IMR-90 (cell line): Measurements from ENCODE around the gene HDGF. TPM values are rescaled to one million over a fixed set of nuclear protein-coding genes. Genes with fewer than 3 reads are reported as not detected.

Source experiments
- ATAC-seq: fragments of 200-7000 bp; cut with Tn5 transposase; 2 replicates; pipeline ENCODE4 v1.9.1; 2020; ENCODE audit warnings: low read depth, mild to moderate bottlenecking, moderate library complexity
- BruUV-seq: library from RNA; stranded (reverse); fragments of 400-500 nt; replicated peaks from 2 replicates; lab custom pipeline; 2021; lab: Mats Ljungman, UMichigan
- CTCF ChIA-PET: fragments of 300-600 bp; formaldehyde crosslinking; extraction: SDS; loops from one replicate; lab custom pipeline; 2021; ENCODE audit warnings: antibody characterized with exemption; lab: Yijun Ruan, JAX
- POLR2A ChIA-PET: fragments of 300-600 bp; sonication (Branson Sonifier 250); formaldehyde crosslinking; loops from one replicate; lab custom pipeline; 2022; ENCODE audit warnings: antibody characterized with exemption; ENCODE audit not compliant: unreplicated experiment; lab: Charles Lee
- DNase-seq: peaks from one replicate; pipeline ENCODE4 v3.0.0; 2013
- H2AFZ ChIP-seq: replicated peaks from 2 replicates; pipeline ENCODE3; 2013; ENCODE audit warnings: low read length, mild to moderate bottlenecking; ENCODE audit not compliant: poor library complexity
- H2AK5ac ChIP-seq: 2 replicates; pipeline ENCODE4 v1.6.1; 2013; ENCODE audit warnings: low read depth, low read length, inconsistent platforms
- H2AK9ac ChIP-seq: replicated peaks from 2 replicates; pipeline ENCODE3; 2013; ENCODE audit warnings: mild to moderate bottlenecking, low read depth, low read length, moderate library complexity; ENCODE audit not compliant: poor library complexity
- H2BK120ac ChIP-seq: 2 replicates; pipeline ENCODE4 v1.6.1; 2013; ENCODE audit warnings: low read depth, low read length, inconsistent platforms
- H2BK15ac ChIP-seq: 3 replicates; pipeline ENCODE4 v1.6.1; 2013; ENCODE audit warnings: low read depth, low read length, inconsistent platforms
- H2BK20ac ChIP-seq: 2 replicates; pipeline ENCODE4 v1.6.1; 2013; ENCODE audit warnings: low read depth, mild to moderate bottlenecking, inconsistent platforms, low read length, moderate library complexity
- H2BK5ac ChIP-seq: 2 replicates; pipeline ENCODE4 v1.6.1; 2013; ENCODE audit warnings: mild to moderate bottlenecking, low read depth, low read length, inconsistent platforms; ENCODE audit not compliant: poor library complexity, severe bottlenecking
- H3K14ac ChIP-seq: replicated peaks from 2 replicates; pipeline ENCODE4 v1.6.1; 2013; ENCODE audit warnings: low read depth, low read length, inconsistent platforms
- H3K18ac ChIP-seq: 2 replicates; pipeline ENCODE4 v1.6.1; 2013; ENCODE audit warnings: low read depth, low read length, control low read depth
- H3K23ac ChIP-seq: 2 replicates; pipeline ENCODE4 v1.6.1; 2013; ENCODE audit warnings: low read depth, low read length, inconsistent platforms
- H3K27ac ChIP-seq: 2 replicates; pipeline ENCODE4 v1.5.1; 2013; ENCODE audit warnings: mild to moderate bottlenecking, control low read depth, low read length; ENCODE audit not compliant: insufficient read depth
- H3K27me3 ChIP-seq: 2 replicates; pipeline ENCODE4 v1.6.1; 2013; ENCODE audit warnings: low read length; ENCODE audit not compliant: control insufficient read depth, insufficient read depth
- H3K36me3 ChIP-seq: 2 replicates; pipeline ENCODE4 v1.6.1; 2013; ENCODE audit warnings: low read length, mixed read lengths; ENCODE audit not compliant: control insufficient read depth, insufficient read depth
- H3K4ac ChIP-seq: 2 replicates; pipeline ENCODE4 v1.6.1; 2013; ENCODE audit warnings: low read depth, low read length, inconsistent platforms
- H3K4me1 ChIP-seq: 2 replicates; pipeline ENCODE4 v1.6.1; 2013; ENCODE audit warnings: low read length, mixed read lengths; ENCODE audit not compliant: control insufficient read depth, insufficient read depth
- H3K4me2 ChIP-seq: 2 replicates; pipeline ENCODE4 v1.6.1; 2013; ENCODE audit warnings: low read depth, mild to moderate bottlenecking, control low read depth, low read length, moderate library complexity
- H3K4me3 ChIP-seq: 2 replicates; pipeline ENCODE4 v1.5.1; 2013; ENCODE audit warnings: low read depth, mild to moderate bottlenecking, control low read depth, low read length, moderate library complexity; ENCODE audit not compliant: insufficient read depth
- H3K56ac ChIP-seq: 2 replicates; pipeline ENCODE4 v1.6.1; 2013; ENCODE audit warnings: low read length, inconsistent platforms; ENCODE audit not compliant: insufficient read depth; ENCODE audit errors: extremely low read depth
- H3K79me1 ChIP-seq, 2 experiments: 2 replicates each; pipeline ENCODE4 v1.6.1; 2013; ENCODE audit warnings: low read length in 2 of 2, inconsistent platforms in 1 of 2, low read depth in 1 of 2
- H3K9ac ChIP-seq: 2 replicates; pipeline ENCODE4 v1.6.1; 2013; ENCODE audit warnings: low read depth, low read length, control low read depth
- H3K9me1 ChIP-seq: 2 replicates; pipeline ENCODE4 v1.6.1; 2013; ENCODE audit warnings: low read length, inconsistent platforms; ENCODE audit not compliant: insufficient read depth
- H3K9me3 ChIP-seq: 2 replicates; pipeline ENCODE4 v1.6.1; 2013; ENCODE audit warnings: low read length; ENCODE audit not compliant: control insufficient read depth, insufficient read depth
- H4K20me1 ChIP-seq: 2 replicates; pipeline ENCODE4 v1.6.1; 2013; ENCODE audit warnings: low read length, inconsistent platforms; ENCODE audit not compliant: insufficient read depth
- H4K5ac ChIP-seq: 2 replicates; pipeline ENCODE4 v1.6.1; 2013; ENCODE audit warnings: mild to moderate bottlenecking, low read depth, low read length, control low read depth
- H4K8ac ChIP-seq, 2 experiments: 2 replicates each; pipeline ENCODE4 v1.6.1; 2013; ENCODE audit warnings: low read depth in 2 of 2, low read length in 2 of 2, control low read depth in 1 of 2, inconsistent platforms in 1 of 2
- H4K91ac ChIP-seq: 2 replicates; pipeline ENCODE4 v1.6.1; 2013; ENCODE audit warnings: low read depth, low read length, inconsistent platforms; ENCODE audit not compliant: insufficient read depth
- BHLHE40 ChIP-seq: fragments of 150-350 bp; IDR thresholded peaks from 2 replicates; pipeline ENCODE4 v1.6.1; 2016; ENCODE audit warnings: mild to moderate bottlenecking, low read depth, low read length
- CEBPB ChIP-seq: IDR thresholded peaks from 2 replicates; pipeline ENCODE4 v1.6.1; 2012; ENCODE audit warnings: low read depth, low read length, improper control_type of control experiment
- CHD1 ChIP-seq: IDR thresholded peaks from 2 replicates; pipeline ENCODE4 v1.6.1; 2012; ENCODE audit warnings: low read depth, low read length, improper control_type of control experiment
- FOS ChIP-seq: fragments of 150-350 bp; IDR thresholded peaks from 2 replicates; pipeline ENCODE4 v1.6.1; 2016; ENCODE audit warnings: low read depth, low read length
- MAFK ChIP-seq: IDR thresholded peaks from 2 replicates; pipeline ENCODE4 v1.6.1; 2012; ENCODE audit warnings: low read depth, low read length, improper control_type of control experiment
- MAZ ChIP-seq: IDR thresholded peaks from 2 replicates; pipeline ENCODE4 v1.6.1; 2012; ENCODE audit warnings: low read depth, mild to moderate bottlenecking, low read length, improper control_type of control experiment, moderate library complexity, borderline replicate concordance
- MXI1 ChIP-seq: IDR thresholded peaks from 2 replicates; pipeline ENCODE4 v1.6.1; 2012; ENCODE audit warnings: low read depth, mild to moderate bottlenecking, low read length, moderate library complexity, borderline replicate concordance
- NFE2L2 ChIP-seq: fragments of 150-350 bp; IDR thresholded peaks from 2 replicates; pipeline ENCODE4 v1.6.1; 2016; ENCODE audit warnings: low read depth, mild to moderate bottlenecking, low read length
- POLR2A ChIP-seq: IDR thresholded peaks from 2 replicates; pipeline ENCODE4 v1.6.1; 2012; ENCODE audit warnings: mild to moderate bottlenecking, low read depth, low read length
- RAD21 ChIP-seq: IDR thresholded peaks from 2 replicates; pipeline ENCODE4 v1.6.1; 2012; ENCODE audit warnings: low read length, improper control_type of control experiment
- RCOR1 ChIP-seq: IDR thresholded peaks from 2 replicates; pipeline ENCODE4 v1.6.1; 2012; ENCODE audit warnings: mild to moderate bottlenecking, low read length, improper control_type of control experiment; ENCODE audit not compliant: insufficient replicate concordance
- RFX5 ChIP-seq: IDR thresholded peaks from 2 replicates; pipeline ENCODE4 v1.8.0; 2012; ENCODE audit warnings: low read depth, mild to moderate bottlenecking, low read length, moderate library complexity
- SMC3 ChIP-seq: fragments of 150-350 bp; IDR thresholded peaks from 2 replicates; pipeline ENCODE4 v1.6.1; 2016; ENCODE audit warnings: low read depth, mild to moderate bottlenecking, antibody characterized with exemption, low read length, moderate library complexity
- WGBS, 2 experiments: methylation state at CpG; one replicate each; pipeline versions ENCODE4 v1.1.5 to v1.1.7; 2013; ENCODE audit warnings: missing lambda C conversion rate in 2 of 2; ENCODE audit not compliant: insufficient read length in 1 of 2; ENCODE audit errors: extremely low coverage in 2 of 2; 5-methylcytosine and 5-hydroxymethylcytosine counted together
- dilution Hi-C: fragments of 300-500 bp; cut with HindIII; formaldehyde crosslinking; loops from one replicate; pipeline ENCODE4 v1.14.3; 2018; ENCODE audit warnings: low sequenced_read_pairs; ENCODE audit not compliant: unreplicated experiment
- in situ Hi-C: fragments of 300-500 bp; cut with MboI; formaldehyde crosslinking; loops from 3 replicates; pipeline ENCODE4 v1.14.3; 2019; ENCODE audit warnings: low sequenced_read_pairs, inconsistent platforms, mixed read lengths
- intact Hi-C: fragments of 100-400 bp; cut with micrococcal nuclease; formaldehyde crosslinking; loops from 2 replicates; pipeline ENCODE4 v1.10.0; 2022
- polyA plus RNA-seq, 3 experiments: library from polyadenylated mRNA; depleted of rRNA; stranded (reverse); fragments of >200 nt; gene quantifications; 2 replicates each; pipeline ENCODE4 v1.2.3, GENCODE V29; 2012; ENCODE audit warnings: low replicate concordance in 1 of 3
- total RNA-seq: library from RNA; depleted of rRNA; stranded (reverse); fragments of >200 nt; gene quantifications from 2 replicates; pipeline ENCODE4 v1.2.3, GENCODE V29; 2012
- TF ChIP-seq, protein P1 (sequence below): conservative IDR thresholded peaks from 2 replicates; pipeline ENCODE4 v1.5.1; 2012; ENCODE audit warnings: mild to moderate bottlenecking, low read depth, low read length, improper control_type of control experiment
- TF ChIP-seq, protein P2 (sequence below): fragments of 150-350 bp; IDR thresholded peaks from 2 replicates; pipeline ENCODE4 v1.6.1; 2017; ENCODE audit warnings: mild to moderate bottlenecking, antibody characterized with exemption, low read length, low read depth
- TF ChIP-seq, protein P3 (sequence below): fragments of 150-350 bp; IDR thresholded peaks from 2 replicates; pipeline ENCODE4 v1.6.1; 2016; ENCODE audit warnings: low read depth, mild to moderate bottlenecking, low read length, moderate library complexity, borderline replicate concordance

Gene HDGF
- total and polyA plus RNA-seq, 2 of the 4 experiments (the other 2 are of a cell fraction): 94.6 to 123 TPM

DNA sequence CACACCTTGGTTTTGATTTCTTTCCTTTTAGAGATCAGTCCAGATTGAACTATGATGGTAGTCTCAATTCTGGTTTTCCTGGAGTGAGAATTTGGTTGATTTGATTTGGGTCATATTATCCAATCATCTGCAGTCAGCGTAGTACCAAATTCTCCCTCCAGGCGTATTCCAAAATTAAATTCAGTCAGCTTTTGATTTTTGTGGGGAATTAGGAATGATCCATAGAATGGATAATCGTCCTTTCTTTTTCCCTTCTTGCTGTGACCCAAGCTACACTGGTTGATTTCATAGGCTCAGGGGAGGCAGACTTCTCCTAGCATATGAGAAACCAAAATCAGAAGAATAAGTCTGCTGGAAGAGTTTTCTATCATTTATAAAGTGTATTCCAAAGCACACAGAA is 20.7 kb upstream of the HDGF start:
- H3K4ac ChIP-seq: no peak overlapping the region
- no peak for TF ChIP-seq FOS
- no peak for TF ChIP-seq SMC3
- TF ChIP-seq, protein P1, sequence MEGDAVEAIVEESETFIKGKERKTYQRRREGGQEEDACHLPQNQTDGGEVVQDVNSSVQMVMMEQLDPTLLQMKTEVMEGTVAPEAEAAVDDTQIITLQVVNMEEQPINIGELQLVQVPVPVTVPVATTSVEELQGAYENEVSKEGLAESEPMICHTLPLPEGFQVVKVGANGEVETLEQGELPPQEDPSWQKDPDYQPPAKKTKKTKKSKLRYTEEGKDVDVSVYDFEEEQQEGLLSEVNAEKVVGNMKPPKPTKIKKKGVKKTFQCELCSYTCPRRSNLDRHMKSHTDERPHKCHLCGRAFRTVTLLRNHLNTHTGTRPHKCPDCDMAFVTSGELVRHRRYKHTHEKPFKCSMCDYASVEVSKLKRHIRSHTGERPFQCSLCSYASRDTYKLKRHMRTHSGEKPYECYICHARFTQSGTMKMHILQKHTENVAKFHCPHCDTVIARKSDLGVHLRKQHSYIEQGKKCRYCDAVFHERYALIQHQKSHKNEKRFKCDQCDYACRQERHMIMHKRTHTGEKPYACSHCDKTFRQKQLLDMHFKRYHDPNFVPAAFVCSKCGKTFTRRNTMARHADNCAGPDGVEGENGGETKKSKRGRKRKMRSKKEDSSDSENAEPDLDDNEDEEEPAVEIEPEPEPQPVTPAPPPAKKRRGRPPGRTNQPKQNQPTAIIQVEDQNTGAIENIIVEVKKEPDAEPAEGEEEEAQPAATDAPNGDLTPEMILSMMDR: no peak
- TF ChIP-seq MXI1: no peak
- no peak for TF ChIP-seq RFX5
- no peak for TF ChIP-seq BHLHE40
- no peak for TF ChIP-seq CHD1
- no peak for TF ChIP-seq RAD21
- no peak for TF ChIP-seq MAFK
- TF ChIP-seq, protein P2, sequence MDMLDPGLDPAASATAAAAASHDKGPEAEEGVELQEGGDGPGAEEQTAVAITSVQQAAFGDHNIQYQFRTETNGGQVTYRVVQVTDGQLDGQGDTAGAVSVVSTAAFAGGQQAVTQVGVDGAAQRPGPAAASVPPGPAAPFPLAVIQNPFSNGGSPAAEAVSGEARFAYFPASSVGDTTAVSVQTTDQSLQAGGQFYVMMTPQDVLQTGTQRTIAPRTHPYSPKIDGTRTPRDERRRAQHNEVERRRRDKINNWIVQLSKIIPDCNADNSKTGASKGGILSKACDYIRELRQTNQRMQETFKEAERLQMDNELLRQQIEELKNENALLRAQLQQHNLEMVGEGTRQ: no peak
- TF ChIP-seq RCOR1: no peak
- TF ChIP-seq MAZ: no peak
- no peak for TF ChIP-seq POLR2A
- TF ChIP-seq, protein P3, sequence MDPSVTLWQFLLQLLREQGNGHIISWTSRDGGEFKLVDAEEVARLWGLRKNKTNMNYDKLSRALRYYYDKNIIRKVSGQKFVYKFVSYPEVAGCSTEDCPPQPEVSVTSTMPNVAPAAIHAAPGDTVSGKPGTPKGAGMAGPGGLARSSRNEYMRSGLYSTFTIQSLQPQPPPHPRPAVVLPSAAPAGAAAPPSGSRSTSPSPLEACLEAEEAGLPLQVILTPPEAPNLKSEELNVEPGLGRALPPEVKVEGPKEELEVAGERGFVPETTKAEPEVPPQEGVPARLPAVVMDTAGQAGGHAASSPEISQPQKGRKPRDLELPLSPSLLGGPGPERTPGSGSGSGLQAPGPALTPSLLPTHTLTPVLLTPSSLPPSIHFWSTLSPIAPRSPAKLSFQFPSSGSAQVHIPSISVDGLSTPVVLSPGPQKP: no peak
- TF ChIP-seq NFE2L2: no peak
- TF ChIP-seq CEBPB: no peak
- intact Hi-C loops (no loop called here), dilution Hi-C loops (no loop called here), in situ Hi-C loops (no loop called here)
- peaks cover 72% of the 10 kb centered on the region for H4K20me1 ChIP-seq
- H3K79me1 ChIP-seq: peaks cover 12 to 73% of the 10 kb centered on the region in 2 experiments
- no peak overlapping the region for H4K91ac ChIP-seq
- no peak overlapping the region for H3K27ac ChIP-seq
- H4K5ac ChIP-seq: no peak overlapping the region
- no TSS peak for BruUV-seq
- no peak overlapping the region for H3K56ac ChIP-seq
- H2BK120ac ChIP-seq: no peak overlapping the region
- no peak overlapping the region for H2BK20ac ChIP-seq
- H2BK15ac ChIP-seq: no peak overlapping the region
- H2AFZ ChIP-seq: no peak overlapping the region
- no peak overlapping the region for H3K18ac ChIP-seq
- DNase-seq: no peak
- H3K9me1 ChIP-seq: peaks cover 13% of the 10 kb centered on the region
- H3K36me3 ChIP-seq: peaks cover 2% of the 10 kb centered on the region; the same call in 1 of the 2 replicates
- ChIA-PET CTCF (interaction anchor here (0.7 to 2.1 kb wide), 2 partner anchors 9 to 86 kb away, joined by 3 to 6 read pairs; no protein-coding TSS in a partner anchor), POLR2A (no interaction called here)
- no peaks in the 10 kb centered on the region for H3K27me3 ChIP-seq
- H2BK5ac ChIP-seq: no peak overlapping the region
- H3K4me2 ChIP-seq: no peak overlapping the region
- no peak for ATAC-seq
- no peak overlapping the region for H3K14ac ChIP-seq
- no peak overlapping the region for H2AK5ac ChIP-seq
- no peak overlapping the region for H4K8ac ChIP-seq
- no CpG with 5 or more reads among the region's 3 CpGs for WGBS, 2 experiments
- no peak overlapping the region for H3K4me3 ChIP-seq
- no peaks in the 10 kb centered on the region for H3K9me3 ChIP-seq
- H3K4me1 ChIP-seq: peaks cover 3% of the 10 kb centered on the region
- H3K9ac ChIP-seq: no peak overlapping the region
- no peak overlapping the region for H3K23ac ChIP-seq
- H2AK9ac ChIP-seq: no peak overlapping the region
